HL-60/S4 (cell line): ENCODE results near the gene ZFP82.

Source experiments
- in situ Hi-C: fragments of 300-500 bp; cut with MboI; formaldehyde crosslinking; loops from 2 replicates; pipeline ENCODE4 v1.14.3; 2022; ENCODE audit warnings: low sequenced_read_pairs

ZFP82 gene

DNA sequence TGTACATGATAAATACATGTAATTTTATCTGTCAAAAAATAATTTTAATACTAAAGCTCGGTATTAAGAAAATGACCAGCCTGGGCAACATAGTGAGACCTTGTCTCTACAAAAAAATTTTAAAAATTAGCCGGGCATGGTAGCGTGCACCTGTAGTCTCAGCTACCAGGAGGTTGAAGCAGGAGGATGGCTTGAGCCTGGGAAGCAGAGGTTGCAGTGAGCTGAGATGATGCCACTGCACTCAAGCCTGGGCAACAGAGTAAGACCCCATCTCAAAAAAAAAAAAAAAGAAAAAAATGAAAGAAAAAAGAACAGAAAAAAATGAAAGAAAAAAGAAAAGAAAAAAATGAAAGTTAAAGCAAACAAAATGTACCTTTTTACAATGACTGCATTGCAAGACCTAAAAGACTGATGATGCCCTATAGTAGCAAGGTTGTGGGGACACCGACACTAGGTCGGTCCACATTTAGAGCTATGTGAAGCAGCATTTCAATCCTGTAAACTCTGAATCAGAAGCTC is 44.7 kb downstream of the ZFP82 start:
- in situ Hi-C loops: no loop called here

DNA sequence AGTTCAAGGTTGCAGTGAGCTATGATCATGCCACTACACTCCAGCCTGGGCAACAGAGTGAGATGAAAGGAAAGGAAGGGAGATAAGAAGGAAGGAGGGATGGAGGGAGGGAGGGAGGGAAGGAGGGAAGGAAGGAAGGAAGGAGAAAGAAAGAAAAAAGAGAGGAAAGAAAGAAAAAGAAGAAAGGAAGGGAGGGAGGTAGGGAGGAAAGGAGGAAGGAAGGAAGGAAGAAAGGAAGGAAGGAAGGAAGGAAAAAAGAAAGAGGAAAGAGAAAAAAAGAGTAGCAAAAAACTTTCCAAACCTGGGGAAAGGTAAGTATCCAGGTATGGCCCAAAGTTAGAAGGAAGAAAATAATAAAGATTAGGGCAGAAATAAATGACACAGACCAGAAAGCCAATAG is 46.6 kb downstream of the ZFP82 start:
- in situ Hi-C loops: no loop called here

DNA sequence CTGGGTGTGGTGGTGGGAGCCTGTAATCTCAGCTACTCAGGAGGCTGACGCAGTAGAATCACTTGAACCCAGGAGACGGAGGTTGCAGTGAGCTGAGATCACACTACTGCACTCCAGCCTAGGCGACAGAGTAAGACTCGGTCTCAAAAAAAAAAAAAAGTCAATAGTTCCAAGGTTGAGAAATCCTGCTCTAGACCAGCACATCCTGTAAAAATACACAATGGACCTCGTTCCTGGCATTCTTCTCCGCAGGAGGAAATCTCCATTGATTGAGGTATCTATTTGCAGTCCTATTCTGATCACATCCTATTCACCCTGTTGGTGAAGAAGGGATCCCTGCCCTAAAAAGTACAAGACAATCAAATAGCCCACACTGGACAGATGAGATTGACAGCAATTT is 54.6 kb downstream of the ZFP82 start:
- in situ Hi-C loops: no loop called here
